22Rv1 (cell line): ENCODE data around the gene AQR.

ENCODE experiments used
- ZFX ChIP-seq: fragments of 450-650 bp; IDR thresholded peaks from 2 replicates; pipeline ENCODE4 v1.6.1; 2017; ENCODE audit warnings: antibody characterized with exemption, borderline replicate concordance
- TF ChIP-seq, protein P1 (sequence below): fragments of 450-650 bp; IDR thresholded peaks from 2 replicates; pipeline ENCODE4 v1.5.1; 2017; ENCODE audit warnings: mild to moderate bottlenecking

DNA sequence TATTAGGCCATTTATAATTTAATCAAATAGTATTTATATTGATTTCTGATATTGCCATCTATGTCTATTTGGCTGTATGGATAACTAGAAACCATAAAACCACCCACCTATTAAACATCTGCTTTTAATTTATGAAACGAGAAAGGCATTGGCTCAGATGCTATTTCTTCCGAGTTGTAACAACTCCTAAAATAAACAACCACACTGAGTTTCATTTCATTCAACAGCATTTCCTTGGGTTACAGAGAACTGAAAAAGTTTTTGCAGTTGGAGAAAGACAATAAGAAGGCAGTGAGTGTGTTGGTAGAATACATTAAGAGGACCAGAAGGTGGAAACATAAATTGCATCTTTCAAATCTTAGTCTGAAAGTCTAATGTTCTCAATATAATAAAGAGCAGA, 79.1 kb downstream of the AQR start:
- TF ChIP-seq, protein P1, sequence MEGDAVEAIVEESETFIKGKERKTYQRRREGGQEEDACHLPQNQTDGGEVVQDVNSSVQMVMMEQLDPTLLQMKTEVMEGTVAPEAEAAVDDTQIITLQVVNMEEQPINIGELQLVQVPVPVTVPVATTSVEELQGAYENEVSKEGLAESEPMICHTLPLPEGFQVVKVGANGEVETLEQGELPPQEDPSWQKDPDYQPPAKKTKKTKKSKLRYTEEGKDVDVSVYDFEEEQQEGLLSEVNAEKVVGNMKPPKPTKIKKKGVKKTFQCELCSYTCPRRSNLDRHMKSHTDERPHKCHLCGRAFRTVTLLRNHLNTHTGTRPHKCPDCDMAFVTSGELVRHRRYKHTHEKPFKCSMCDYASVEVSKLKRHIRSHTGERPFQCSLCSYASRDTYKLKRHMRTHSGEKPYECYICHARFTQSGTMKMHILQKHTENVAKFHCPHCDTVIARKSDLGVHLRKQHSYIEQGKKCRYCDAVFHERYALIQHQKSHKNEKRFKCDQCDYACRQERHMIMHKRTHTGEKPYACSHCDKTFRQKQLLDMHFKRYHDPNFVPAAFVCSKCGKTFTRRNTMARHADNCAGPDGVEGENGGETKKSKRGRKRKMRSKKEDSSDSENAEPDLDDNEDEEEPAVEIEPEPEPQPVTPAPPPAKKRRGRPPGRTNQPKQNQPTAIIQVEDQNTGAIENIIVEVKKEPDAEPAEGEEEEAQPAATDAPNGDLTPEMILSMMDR: no peak
- no peak for TF ChIP-seq ZFX
